SJSA1 (cell line): ENCODE measurements around the gene KLHL22. TPM values are rescaled to one million over a fixed set of nuclear protein-coding genes. Genes with fewer than 3 reads are reported as not detected.

Experiments used
- DNase-seq, 2 experiments: peaks; one replicate each; pipeline ENCODE4 v3.0.0-alpha.2; 2015 to 2020; ENCODE audit warnings: low spot score in 2 of 2, low read depth in 1 of 2
- H3K27ac ChIP-seq: fragments of 250-450 bp; sonication (Bioruptor Pico); 2 replicates; pipeline ENCODE4 v1.5.1; 2020; ENCODE audit warnings: mild to moderate bottlenecking, moderate library complexity
- H3K27me3 ChIP-seq: fragments of 250-450 bp; sonication (Bioruptor Pico); replicated peaks from 2 replicates; pipeline ENCODE4 v1.5.1; 2020; ENCODE audit warnings: mild to moderate bottlenecking, moderate library complexity
- H3K36me3 ChIP-seq: fragments of 250-450 bp; sonication (Bioruptor Pico); 2 replicates; pipeline ENCODE4 v1.5.1; 2020; ENCODE audit warnings: mild to moderate bottlenecking
- H3K4me1 ChIP-seq: fragments of 250-450 bp; sonication (Bioruptor Pico); replicated peaks from 2 replicates; pipeline ENCODE4 v1.6.1; 2021; ENCODE audit warnings: mild to moderate bottlenecking
- H3K4me3 ChIP-seq: fragments of 250-450 bp; sonication (Bioruptor Pico); 2 replicates; pipeline ENCODE4 v1.5.1; 2020; ENCODE audit warnings: mild to moderate bottlenecking
- H3K9me3 ChIP-seq: fragments of 250-450 bp; sonication (Bioruptor Pico); replicated peaks from 2 replicates; pipeline ENCODE4 v1.5.1; 2020; ENCODE audit warnings: mild to moderate bottlenecking
- total RNA-seq: library from RNA; depleted of rRNA; stranded (reverse); fragments of >200 nt; shearing (Covaris generic); gene quantifications from 2 replicates; pipeline ENCODE4 v1.2.3, GENCODE V29; 2014

KLHL22 gene
- total RNA-seq, 1 experiment from 2014 or later: 24.2 TPM

- H3K27ac ChIP-seq: peak overlapping the region; percentile 83
- H3K27me3 ChIP-seq: no peaks in the 10 kb centered on the region
- H3K36me3 ChIP-seq: peaks cover 65% of the 10 kb centered on the region
- H3K4me3 ChIP-seq: no peak overlapping the region
- peak; percentile 87 to 91 for DNase-seq
- H3K9me3 ChIP-seq: no peaks in the 10 kb centered on the region
- H3K4me1 ChIP-seq: peaks cover 65% of the 10 kb centered on the region
These were observed 36.0 kb upstream of the KLHL22 start for GRCh38 chr22:20531404-20532201.

GRCh38 chr22:20531154-20531403 is 35.5 kb upstream of the KLHL22 start:
- Histone ChIP-seq H3K4me3 (no peak overlapping the region), H3K36me3 (peaks cover 67% of the 10 kb centered on the region), H3K4me1 (peaks cover 70% of the 10 kb centered on the region), H3K27ac (peak overlapping the region; percentile 83), H3K9me3 (no peaks in the 10 kb centered on the region), H3K27me3 (no peaks in the 10 kb centered on the region)
- no peak for DNase-seq

- H3K4me1 ChIP-seq: peaks cover 75% of the 10 kb centered on the region
- H3K27me3 ChIP-seq: no peaks in the 10 kb centered on the region
- H3K36me3 ChIP-seq: peaks cover 72% of the 10 kb centered on the region
- no peak overlapping the region for H3K4me3 ChIP-seq
- no peaks in the 10 kb centered on the region for H3K9me3 ChIP-seq
- peak overlapping the region; percentile 83 for H3K27ac ChIP-seq
- DNase-seq: peak; percentile 59 to 83
These were observed 35.0 kb upstream of the KLHL22 start for GRCh38 chr22:20530368-20531153.

GRCh38 chr22:20528405-20528978 is 32.9 kb upstream of the KLHL22 start:
- no peak overlapping the region for H3K4me3 ChIP-seq
- DNase-seq: no peak
- peaks cover 83% of the 10 kb centered on the region for H3K4me1 ChIP-seq
- no peaks in the 10 kb centered on the region for H3K27me3 ChIP-seq
- no peak overlapping the region for H3K27ac ChIP-seq
- H3K9me3 ChIP-seq: no peaks in the 10 kb centered on the region
- peaks cover 59% of the 10 kb centered on the region for H3K36me3 ChIP-seq

- Histone ChIP-seq H3K4me3 (no peak overlapping the region), H3K4me1 (peaks cover 81% of the 10 kb centered on the region), H3K36me3 (peaks cover 60% of the 10 kb centered on the region), H3K9me3 (no peaks in the 10 kb centered on the region), H3K27ac (peak overlapping the region; percentile 48), H3K27me3 (no peaks in the 10 kb centered on the region)
- DNase-seq: peak; percentile 70
These were observed 31.2 kb upstream of the KLHL22 start for GRCh38 chr22:20526628-20527355.

- Histone ChIP-seq H3K9me3 (no peaks in the 10 kb centered on the region), H3K27me3 (no peaks in the 10 kb centered on the region), H3K4me1 (peaks cover 76% of the 10 kb centered on the region), H3K27ac (peak overlapping the region; percentile 48), H3K4me3 (no peak overlapping the region), H3K36me3 (peaks cover 57% of the 10 kb centered on the region)
- DNase-seq: no peak
These were observed 30.7 kb upstream of the KLHL22 start for GRCh38 chr22:20526305-20526627.

- no peak overlapping the region for H3K27ac ChIP-seq
- H3K4me1 ChIP-seq: peaks cover 69% of the 10 kb centered on the region
- peaks cover 58% of the 10 kb centered on the region for H3K36me3 ChIP-seq
- no peaks in the 10 kb centered on the region for H3K27me3 ChIP-seq
- no peaks in the 10 kb centered on the region for H3K9me3 ChIP-seq
- H3K4me3 ChIP-seq: no peak overlapping the region
- no peak for DNase-seq
These were observed 29.5 kb upstream of the KLHL22 start for GRCh38 chr22:20525048-20525447.

GRCh38 chr22:20524004-20524481 is 28.4 kb upstream of the KLHL22 start:
- no peak overlapping the region for H3K4me3 ChIP-seq
- H3K27ac ChIP-seq: no peak overlapping the region; the same call in 1 of the 2 replicates
- no peaks in the 10 kb centered on the region for H3K27me3 ChIP-seq
- no peak for DNase-seq
- no peaks in the 10 kb centered on the region for H3K9me3 ChIP-seq
- peaks cover 64% of the 10 kb centered on the region for H3K4me1 ChIP-seq
- peaks cover 68% of the 10 kb centered on the region for H3K36me3 ChIP-seq

- Histone ChIP-seq H3K27me3 (no peaks in the 10 kb centered on the region), H3K4me3 (no peak overlapping the region), H3K36me3 (peaks cover 68% of the 10 kb centered on the region), H3K9me3 (no peaks in the 10 kb centered on the region), H3K27ac (no peak overlapping the region; the same call in 1 of the 2 replicates), H3K4me1 (peaks cover 57% of the 10 kb centered on the region)
- no peak for DNase-seq
These were observed 27.7 kb upstream of the KLHL22 start for GRCh38 chr22:20523086-20523983.

- Histone ChIP-seq H3K27ac (no peak overlapping the region), H3K4me1 (peaks cover 49% of the 10 kb centered on the region), H3K9me3 (no peaks in the 10 kb centered on the region), H3K36me3 (peaks cover 67% of the 10 kb centered on the region), H3K27me3 (no peaks in the 10 kb centered on the region), H3K4me3 (no peak overlapping the region)
- DNase-seq: no peak
These were observed 26.8 kb upstream of the KLHL22 start for GRCh38 chr22:20522134-20523004.

- H3K4me1 ChIP-seq: peaks cover 40% of the 10 kb centered on the region
- H3K36me3 ChIP-seq: peaks cover 76% of the 10 kb centered on the region
- no peak overlapping the region for H3K27ac ChIP-seq
- no peaks in the 10 kb centered on the region for H3K9me3 ChIP-seq
- DNase-seq: no peak
- H3K27me3 ChIP-seq: no peaks in the 10 kb centered on the region
- H3K4me3 ChIP-seq: no peak overlapping the region
These were observed 24.5 kb upstream of the KLHL22 start for GRCh38 chr22:20520093-20520511.

GRCh38 chr22:20519558-20519957 is 24.0 kb upstream of the KLHL22 start:
- Histone ChIP-seq H3K36me3 (peaks cover 81% of the 10 kb centered on the region), H3K9me3 (no peaks in the 10 kb centered on the region), H3K4me1 (peaks cover 45% of the 10 kb centered on the region), H3K27me3 (no peaks in the 10 kb centered on the region), H3K4me3 (no peak overlapping the region), H3K27ac (no peak overlapping the region)
- DNase-seq: no peak
